ENCODE measurements around the gene ACLY. TPM values are rescaled to one million over a fixed set of nuclear protein-coding genes. Genes with fewer than 3 reads are reported as not detected.

The ACLY gene
- total and polyA plus RNA-seq, 11 donors = 8.3 to 55.5 (median 34.7) TPM

GRCh38 chr17:41822216-41823140 lies 96.3 kb downstream of the ACLY start:
- intact Hi-C loops (cut with DNase I) = loop anchor here in 1 of 10 donors (10.0 kb wide), 1 partner anchor 62 kb away; no protein-coding TSS in a partner anchor
- peaks cover 0 to 29% (median 25%) of the 10 kb centered on the region in 9 donors for H3K36me3 ChIP-seq
- no peaks in the 10 kb centered on the region for H3K9me3 ChIP-seq
- DNase-seq (peak in 1 of 5 donors; percentile 6), ATAC-seq (no peak)
- no peak overlapping the region for H3K4me3 ChIP-seq
- H3K27me3 ChIP-seq = no peaks in the 10 kb centered on the region
- TF ChIP-seq POLR2A (IDR thresholded peaks at IDR 0.05) (no peak), CTCF (IDR thresholded peaks at IDR 0.05) (no peak)
- no peak overlapping the region for H3K27ac ChIP-seq
- 77 to 81% (median 80%) methylated on average over 12 of the region's 12 CpGs for WGBS, 4 donors
- no peaks in the 10 kb centered on the region for H3K4me1 ChIP-seq

- peak in 1 of 4 donors; percentile 3 for ATAC-seq
- Histone ChIP-seq H3K36me3 (peaks cover 0 to 23% (median 18%) of the 10 kb centered on the region in 9 donors), H3K4me1 (no peaks in the 10 kb centered on the region), H3K4me3 (no peak overlapping the region), H3K27ac (no peak overlapping the region), H3K9me3 (no peaks in the 10 kb centered on the region), H3K27me3 (no peaks in the 10 kb centered on the region)
- 87 to 91% (median 90%) methylated on average over 6 to 14 of the region's 14 CpGs for WGBS, 4 donors
- intact Hi-C loops (cut with DNase I) = loop anchor here in 1 of 10 donors (10.0 kb wide), 1 partner anchor 63 kb away; no protein-coding TSS in a partner anchor
- TF ChIP-seq CTCF (IDR thresholded peaks at IDR 0.05) (no peak), POLR2A (IDR thresholded peaks at IDR 0.05) (no peak)
- DNase-seq = no peak
Observed at GRCh38 chr17:41821776-41822175, 97.0 kb downstream of the ACLY start.

DNA sequence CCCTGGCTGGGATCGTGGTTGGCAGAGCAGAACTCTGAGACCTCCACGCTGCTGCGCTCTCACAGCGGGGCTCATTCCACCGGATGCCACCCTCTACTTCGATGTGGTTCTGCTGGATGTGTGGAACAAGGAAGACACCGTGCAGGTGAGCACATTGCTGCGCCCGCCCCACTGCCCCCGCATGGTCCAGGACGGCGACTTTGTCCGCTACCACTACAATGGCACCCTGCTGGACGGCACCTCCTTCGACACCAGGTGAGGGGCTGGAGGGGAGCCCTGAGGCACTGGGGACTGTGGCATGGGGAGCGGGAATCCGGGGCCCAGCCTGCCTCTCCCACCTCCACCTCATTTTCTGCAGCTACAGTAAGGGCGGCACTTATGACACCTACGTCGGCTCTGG lies 100.7 kb downstream of the ACLY start:
- DNase-seq (no peak), ATAC-seq (no peak)
- H3K9me3 ChIP-seq = no peaks in the 10 kb centered on the region
- no peak overlapping the region for H3K4me3 ChIP-seq
- intact Hi-C loops (cut with DNase I) = loop anchor here in 1 of 10 donors (10.0 kb wide), 1 partner anchor 67 kb away; no protein-coding TSS in a partner anchor
- WGBS, 4 donors = 96 to 98% (median 97%) methylated on average over 20 of the region's 20 CpGs
- TF ChIP-seq CTCF (IDR thresholded peaks at IDR 0.05) = no peak
- TF ChIP-seq POLR2A (IDR thresholded peaks at IDR 0.05) = no peak
- no peaks in the 10 kb centered on the region for H3K27me3 ChIP-seq
- H3K36me3 ChIP-seq = peaks cover 0 to 3% (median 0%) of the 10 kb centered on the region in 9 donors
- no peak overlapping the region for H3K27ac ChIP-seq
- H3K4me1 ChIP-seq = peaks cover 0 to 4% (median 0%) of the 10 kb centered on the region in 12 donors

Other genes with a start within 250 kb of the ACLY start
- 1,000 to 10,000 TPM in 6 of 9 donors, 100 to 1,000 TPM in 3; 402 to 1,338 (median 1,177) TPM for gene EIF1, start 230.1 kb downstream of the ACLY start, total RNA-seq
- 1,000 to 10,000 TPM in 1 of 2 donors, 100 to 1,000 TPM in 1; 911 to 1,001 TPM for gene EIF1, start 230.1 kb downstream of the ACLY start, polyA plus RNA-seq
- not detected for gene GAST, start 206.6 kb downstream of the ACLY start, total RNA-seq
- gene GAST, start 206.6 kb downstream of the ACLY start, polyA plus RNA-seq = not detected
- under 1 TPM in 4 of 9 donors, not detected in 5; 0.07 to 0.35 (median 0.10) TPM for gene HAP1, start 184.3 kb downstream of the ACLY start, total RNA-seq
- under 1 TPM in 1 of 2 donors, not detected in 1; 0.10 TPM for gene HAP1, start 184.3 kb downstream of the ACLY start, polyA plus RNA-seq
- 100 to 1,000 TPM; 143 to 503 (median 166) TPM for gene JUP, start 132.2 kb downstream of the ACLY start, total RNA-seq
- gene JUP, start 132.2 kb downstream of the ACLY start, polyA plus RNA-seq = 100 to 1,000 TPM in 1 of 2 donors, 10 to 100 TPM in 1; 94.6 to 148 TPM
- 10 to 100 TPM in 1 of 9 donors, 1 to 10 TPM in 8; 2.2 to 10.1 (median 5.3) TPM for gene P3H4, start 107.0 kb downstream of the ACLY start, total RNA-seq
- 1 to 10 TPM; 4.2 to 9.4 TPM for gene P3H4, start 107.0 kb downstream of the ACLY start, polyA plus RNA-seq
- 10 to 100 TPM in 5 of 9 donors, 1 to 10 TPM in 4; 6.5 to 40.4 (median 12.5) TPM for gene FKBP10, start 105.9 kb downstream of the ACLY start, total RNA-seq
- 10 to 100 TPM; 11.4 to 25.2 TPM for gene FKBP10, start 105.9 kb downstream of the ACLY start, polyA plus RNA-seq
- gene NT5C3B, start 82.7 kb downstream of the ACLY start, total RNA-seq = 10 to 100 TPM; 16.0 to 26.7 (median 24.1) TPM
- gene NT5C3B, start 82.7 kb downstream of the ACLY start, polyA plus RNA-seq = 10 to 100 TPM; 30.0 to 50.9 TPM
- gene KLHL10, start 81.1 kb downstream of the ACLY start, total RNA-seq = under 1 TPM in 1 of 9 donors, not detected in 8; 0.10 TPM
- under 1 TPM in 1 of 2 donors, not detected in 1; 0.08 TPM for gene KLHL10, start 81.1 kb downstream of the ACLY start, polyA plus RNA-seq
- gene KLHL11, start 53.5 kb downstream of the ACLY start, total RNA-seq = 1 to 10 TPM; 2.3 to 5.9 (median 3.6) TPM
- gene KLHL11, start 53.5 kb downstream of the ACLY start, polyA plus RNA-seq = 1 to 10 TPM; 1.1 to 1.9 TPM
- under 1 TPM in 8 of 9 donors, not detected in 1; 0.38 to 0.96 (median 0.73) TPM for gene ODAD4, start 11.7 kb upstream of the ACLY start, total RNA-seq
- gene ODAD4, start 11.7 kb upstream of the ACLY start, polyA plus RNA-seq = 1 to 10 TPM in 1 of 2 donors, under 1 TPM in 1; 0.69 to 1.2 TPM
- 10 to 100 TPM; 23.3 to 49.1 (median 27.5) TPM for gene CNP, start 47.8 kb upstream of the ACLY start, total RNA-seq
- gene CNP, start 47.8 kb upstream of the ACLY start, polyA plus RNA-seq = 10 to 100 TPM; 19.3 to 31.6 TPM
- gene DNAJC7, start 98.5 kb upstream of the ACLY start, total RNA-seq = 10 to 100 TPM; 42.5 to 96.5 (median 70.5) TPM
- gene DNAJC7, start 98.5 kb upstream of the ACLY start, polyA plus RNA-seq = 100 to 1,000 TPM in 1 of 2 donors, 10 to 100 TPM in 1; 83.5 to 103 TPM
- 10 to 100 TPM; 50.6 to 78.9 (median 52.8) TPM for gene NKIRAS2, start 101.1 kb upstream of the ACLY start, total RNA-seq
- gene NKIRAS2, start 101.1 kb upstream of the ACLY start, polyA plus RNA-seq = 10 to 100 TPM; 66.7 to 73.0 TPM
- gene C17orf113, start 131.7 kb upstream of the ACLY start, total RNA-seq = 1 to 10 TPM in 2 of 9 donors, under 1 TPM in 7; 0.28 to 1.2 (median 0.72) TPM
- under 1 TPM; 0.24 to 0.72 TPM for gene C17orf113, start 131.7 kb upstream of the ACLY start, polyA plus RNA-seq
- gene ZNF385C, start 179.5 kb upstream of the ACLY start, total RNA-seq = under 1 TPM in 6 of 9 donors, not detected in 3; 0.14 to 0.38 (median 0.22) TPM
- gene ZNF385C, start 179.5 kb upstream of the ACLY start, polyA plus RNA-seq = under 1 TPM; 0.06 to 0.11 TPM
- 10 to 100 TPM in 1 of 9 donors, 1 to 10 TPM in 8; 1.9 to 17.3 (median 3.7) TPM for gene DHX58, start 193.8 kb upstream of the ACLY start, total RNA-seq
- 1 to 10 TPM; 1.8 to 4.9 TPM for gene DHX58, start 193.8 kb upstream of the ACLY start, polyA plus RNA-seq
- gene KAT2A, start 202.4 kb upstream of the ACLY start, total RNA-seq = 10 to 100 TPM in 8 of 9 donors, 1 to 10 TPM in 1; 6.9 to 17.6 (median 14.8) TPM
- gene KAT2A, start 202.4 kb upstream of the ACLY start, polyA plus RNA-seq = 10 to 100 TPM; 15.3 to 33.0 TPM
- not detected for gene HSPB9, start 203.9 kb upstream of the ACLY start, total RNA-seq
- gene HSPB9, start 203.9 kb upstream of the ACLY start, polyA plus RNA-seq = not detected
- 10 to 100 TPM; 30.9 to 99.1 (median 48.2) TPM for gene RAB5C, start 236.0 kb upstream of the ACLY start, total RNA-seq
- 10 to 100 TPM; 29.0 to 90.9 TPM for gene RAB5C, start 236.0 kb upstream of the ACLY start, polyA plus RNA-seq

Data from heart left ventricle (tissue), 16 donors.